DMS153 treated with DMSO at 0.1 percent for 48 hours (cell line): ENCODE measurements around the gene DCBLD1.

ENCODE experiments used
- DNase-seq: peaks from one replicate; lab custom pipeline; 2025; ENCODE audit not compliant: unreplicated experiment; lab: John Stamatoyannopoulos, UW

The DCBLD1 gene

GRCh38 chr6:117555262-117555849 is 72.9 kb downstream of the DCBLD1 start:
- DNase-seq = no peak

- DNase-seq = peak; percentile 39
Observed at GRCh38 chr6:117555882-117556498, 73.5 kb downstream of the DCBLD1 start.

- no peak for DNase-seq
Observed at GRCh38 chr6:117557951-117558350, 75.5 kb downstream of the DCBLD1 start.

GRCh38 chr6:117558818-117559217 is 76.3 kb downstream of the DCBLD1 start:
- no peak for DNase-seq

GRCh38 chr6:117559299-117559698 is 76.8 kb downstream of the DCBLD1 start:
- DNase-seq = no peak

- no peak for DNase-seq
Observed at GRCh38 chr6:117561128-117561527, 78.7 kb downstream of the DCBLD1 start.

- DNase-seq = no peak
Observed at GRCh38 chr6:117564681-117565080, 82.2 kb downstream of the DCBLD1 start.

- DNase-seq = no peak
Observed at GRCh38 chr6:117568247-117568646, 85.8 kb downstream of the DCBLD1 start.

- no peak for DNase-seq
Observed at GRCh38 chr6:117568831-117569410, 86.4 kb downstream of the DCBLD1 start.

- no peak for DNase-seq
Observed at GRCh38 chr6:117573006-117573680, 90.7 kb downstream of the DCBLD1 start.

- DNase-seq = no peak
Observed at GRCh38 chr6:117574198-117574597, 91.7 kb downstream of the DCBLD1 start.

- no peak for DNase-seq
Observed at GRCh38 chr6:117585647-117586046, 103.2 kb downstream of the DCBLD1 start.

GRCh38 chr6:117590447-117590846 is 108.0 kb downstream of the DCBLD1 start:
- no peak for DNase-seq

- no peak for DNase-seq
Observed at GRCh38 chr6:117591405-117591804, 108.9 kb downstream of the DCBLD1 start.

GRCh38 chr6:117592983-117593759 is 110.7 kb downstream of the DCBLD1 start:
- DNase-seq = no peak

- no peak for DNase-seq
Observed at GRCh38 chr6:117595099-117595923, 112.8 kb downstream of the DCBLD1 start.

GRCh38 chr6:117597755-117598154 is 115.3 kb downstream of the DCBLD1 start:
- no peak for DNase-seq
